Skin of body (tissue), 2 donors: ENCODE data around the gene GUF1. TPM values are rescaled to one million over a fixed set of nuclear protein-coding genes. Genes with fewer than 3 reads are reported as not detected.

Source experiments
- DNase-seq: peaks from one replicate; lab custom pipeline; 2025; lab: John Stamatoyannopoulos, UW
- total RNA-seq: library from RNA; depleted of rRNA; stranded (reverse); fragments of >200 nt; gene quantifications from one replicate; pipeline ENCODE4 v1.2.3, GENCODE V29; 2014

Gene GUF1
- 19.8 TPM for total RNA-seq

GRCh38 chr4:44678094-44679041, at the start of gene GUF1:
Gene GUF1, plus strand, starts transcription at chr4:44678420. Its CDS starts 203 bp downstream, at chr4:44678623.
- peak; percentile 92 for DNase-seq

GRCh38 chr4:44629280-44629866, 48.8 kb upstream of the GUF1 start:
- no peak for DNase-seq

- no peak for DNase-seq
Measured at GRCh38 chr4:44632089-44632488, 46.1 kb upstream of the GUF1 start.

- DNase-seq, result no peak
Measured at GRCh38 chr4:44632733-44633132, 45.5 kb upstream of the GUF1 start.

- no peak for DNase-seq
Measured at GRCh38 chr4:44638091-44638490, 40.1 kb upstream of the GUF1 start.

GRCh38 chr4:44646151-44646550, 32.1 kb upstream of the GUF1 start:
- no peak for DNase-seq

- no peak for DNase-seq
Measured at GRCh38 chr4:44651425-44651824, 26.8 kb upstream of the GUF1 start, which contains the start of gene YIPF7. Gene YIPF7, minus strand, starts transcription at chr4:44651625. Its CDS starts 1,525 bp downstream, at chr4:44650100.

- DNase-seq, result no peak
Measured at GRCh38 chr4:44652002-44652401, 26.2 kb upstream of the GUF1 start.

- no peak for DNase-seq
Measured at GRCh38 chr4:44660396-44660795, 17.8 kb upstream of the GUF1 start.

GRCh38 chr4:44661940-44662622, 16.1 kb upstream of the GUF1 start:
- no peak for DNase-seq

GRCh38 chr4:44662623-44663005, 15.6 kb upstream of the GUF1 start:
- no peak for DNase-seq

GRCh38 chr4:44663539-44664263, 14.5 kb upstream of the GUF1 start:
- no peak for DNase-seq

GRCh38 chr4:44668526-44668925, 9.7 kb upstream of the GUF1 start:
- no peak for DNase-seq

GRCh38 chr4:44670506-44671199, 7.6 kb upstream of the GUF1 start:
- no peak for DNase-seq

GRCh38 chr4:44671636-44672035, 6.6 kb upstream of the GUF1 start:
- DNase-seq, result no peak

- DNase-seq, result no peak
Measured at GRCh38 chr4:44674471-44674870, 3.7 kb upstream of the GUF1 start.

- no peak for DNase-seq
Measured at GRCh38 chr4:44675366-44675765, 2.9 kb upstream of the GUF1 start.

- no peak for DNase-seq
Measured at GRCh38 chr4:44679060-44679459, 840 bp downstream of the GUF1 start.

GRCh38 chr4:44684648-44685047, 6.4 kb downstream of the GUF1 start:
- no peak for DNase-seq

- DNase-seq, result no peak
Measured at GRCh38 chr4:44700427-44700826, 22.2 kb downstream of the GUF1 start.

GRCh38 chr4:44701037-44701436, 22.8 kb downstream of the GUF1 start:
- no peak for DNase-seq
